Motor neuron (in vitro differentiated cells): ENCODE results near the gene RAB40A. TPM values are rescaled to one million over a fixed set of nuclear protein-coding genes. Genes with fewer than 3 reads are reported as not detected.

Experiments
- total RNA-seq, 8 experiments: library from RNA; unstranded; fragments of 300-600 nt; gene quantifications; 2 replicates each; pipeline versions ENCODE4 v1.2.3 to v1.2.4, GENCODE V29; 2022

The RAB40A gene
- total RNA-seq, 8 experiments from 2014 or later: 0.76 to 3.8 (median 2.2) TPM

Other genes with a start within 250 kb of the RAB40A start
- 10 to 100 TPM in 5 of 8 experiments, 1 to 10 TPM in 2, under 1 TPM in 1; 0.87 to 47.2 (median 11.4) TPM for gene TCEAL5, start 242.7 kb downstream of the RAB40A start, total RNA-seq
- 100 to 1,000 TPM in 4 of 8 experiments, 10 to 100 TPM in 3, 1 to 10 TPM in 1; 1.5 to 166 (median 99.5) TPM for gene BEX2, start 208.5 kb downstream of the RAB40A start, total RNA-seq
- 10 to 100 TPM in 6 of 8 experiments, 1 to 10 TPM in 1, not detected in 1; 9.5 to 65.1 (median 34.1) TPM for gene TCEAL7, start 189.2 kb downstream of the RAB40A start, total RNA-seq
- gene TCEAL9, start 163.0 kb downstream of the RAB40A start, total RNA-seq: 100 to 1,000 TPM in 2 of 8 experiments, 10 to 100 TPM in 6; 50.0 to 157 (median 69.9) TPM
- gene BEX3, start 143.0 kb downstream of the RAB40A start, total RNA-seq: 100 to 1,000 TPM in 7 of 8 experiments, 10 to 100 TPM in 1; 70.9 to 433 (median 289) TPM
- gene TCEAL4, start 66.0 kb upstream of the RAB40A start, total RNA-seq: 100 to 1,000 TPM in 2 of 8 experiments, 10 to 100 TPM in 6; 55.7 to 147 (median 80.2) TPM
- gene TCEAL3, start 88.5 kb upstream of the RAB40A start, total RNA-seq: 10 to 100 TPM; 19.5 to 65.4 (median 25.7) TPM
- 10 to 100 TPM; 12.3 to 57.1 (median 27.5) TPM for gene TCEAL1, start 109.5 kb upstream of the RAB40A start, total RNA-seq
- 100 to 1,000 TPM; 349 to 623 (median 512) TPM for gene MORF4L2, start 167.2 kb upstream of the RAB40A start, total RNA-seq
- under 1 TPM in 4 of 8 experiments, not detected in 4; 0.33 to 0.58 (median 0.44) TPM for gene TMEM31, start 191.4 kb upstream of the RAB40A start, total RNA-seq